BLaER1 treated with 17β-estradiol and CSF1 and Interleukin-3, amounts not matched to agents 10 nM and 100 nM (cell line): Measurements from ENCODE around the gene MYH11.

ENCODE experiments used
- H3K27ac ChIP-seq, 11 experiments: shearing (Covaris generic); formaldehyde crosslinking; 2 replicates each; pipeline ENCODE4 v1.8.1; 2022
- H3K27me3 ChIP-seq, 11 experiments: shearing (Covaris generic); formaldehyde crosslinking; 2 replicates each; pipeline ENCODE4 v1.8.1; 2022
- H3K36me3 ChIP-seq, 11 experiments: shearing (Covaris generic); formaldehyde crosslinking; 2 replicates each; pipeline ENCODE4 v1.8.1; 2022
- H3K4me1 ChIP-seq, 10 experiments: shearing (Covaris generic); formaldehyde crosslinking; 2 replicates each; pipeline ENCODE4 v1.8.1; 2022
- H3K4me2 ChIP-seq, 11 experiments: shearing (Covaris generic); formaldehyde crosslinking; 2 replicates each; pipeline ENCODE4 v1.8.1; 2022
- H3K4me3 ChIP-seq, 10 experiments: shearing (Covaris generic); formaldehyde crosslinking; 2 replicates each; pipeline ENCODE4 v1.8.1; 2022
- H3K9ac ChIP-seq, 11 experiments: shearing (Covaris generic); formaldehyde crosslinking; 2 replicates each; pipeline ENCODE4 v1.8.1; 2022
- H3K9me3 ChIP-seq, 11 experiments: shearing (Covaris generic); formaldehyde crosslinking; replicated peaks in 1 of 11; 2 replicates each; pipeline ENCODE4 v1.8.1; 2022
- H4K20me1 ChIP-seq, 11 experiments: shearing (Covaris generic); formaldehyde crosslinking; 2 replicates each; pipeline ENCODE4 v1.8.1; 2022
- Cebpa-rat ChIP-seq, 11 experiments: shearing (Covaris generic); IDR thresholded peaks; 2 replicates each; pipeline ENCODE4 v1.8.1; 2022

MYH11 gene

GRCh38 chr16:15856901-15857698 lies at the start of gene MYH11:
TSS of gene MYH11 (minus strand) at chr16:15857028. CDS start at chr16:15838252, 18,776 bp downstream.
- peak within 1 kb of the TSS; percentile 44 to 65 (median 55) for H3K4me3 ChIP-seq
- no peak for TF ChIP-seq Cebpa-rat (IDR thresholded peaks at IDR 0.05)
- H3K9ac ChIP-seq, result peak within 1 kb of the TSS in 3 of 11 experiments; percentile 9 to 48 (median 25); a peak in 2 of 22 replicates
- H3K36me3 ChIP-seq, result no peaks in the 10 kb centered on the region
- H3K4me2 ChIP-seq, result peak within 1 kb of the TSS; percentile 83 to 99 (median 92)
- H3K27ac ChIP-seq, result no peak within 1 kb of the TSS
- H4K20me1 ChIP-seq, result peaks cover 0 to 13% (median 9%) of the 10 kb centered on the region in 11 experiments; a peak in 8 of 22 replicates
- H3K9me3 ChIP-seq, result no peaks in the 10 kb centered on the region
- peaks cover 46 to 66% (median 59%) of the 10 kb centered on the region in 11 experiments for H3K27me3 ChIP-seq
- peaks cover 23 to 37% (median 33%) of the 10 kb centered on the region in 10 experiments for H3K4me1 ChIP-seq

GRCh38 chr16:15906439-15906838 lies 49.6 kb upstream of the MYH11 start:
- H3K9ac ChIP-seq, result no peak overlapping the region
- H3K9me3 ChIP-seq, result peaks cover 0 to 11% (median 6%) of the 10 kb centered on the region in 11 experiments; a peak in 7 of 22 replicates
- H4K20me1 ChIP-seq, result no peaks in the 10 kb centered on the region
- H3K27ac ChIP-seq, result no peak overlapping the region
- H3K27me3 ChIP-seq, result no peaks in the 10 kb centered on the region
- no peaks in the 10 kb centered on the region for H3K36me3 ChIP-seq
- no peak overlapping the region for H3K4me3 ChIP-seq
- TF ChIP-seq Cebpa-rat (IDR thresholded peaks at IDR 0.05), result no peak
- no peak overlapping the region for H3K4me2 ChIP-seq
- no peaks in the 10 kb centered on the region for H3K4me1 ChIP-seq

GRCh38 chr16:15903960-15904359 lies 47.1 kb upstream of the MYH11 start:
- Histone ChIP-seq H3K9me3 (peaks cover 0 to 11% (median 6%) of the 10 kb centered on the region in 11 experiments; a peak in 7 of 22 replicates), H4K20me1 (no peaks in the 10 kb centered on the region), H3K36me3 (no peaks in the 10 kb centered on the region), H3K27me3 (no peaks in the 10 kb centered on the region), H3K9ac (no peak overlapping the region), H3K4me3 (no peak overlapping the region), H3K4me2 (no peak overlapping the region), H3K27ac (no peak overlapping the region), H3K4me1 (peaks cover 8 to 11% (median 10%) of the 10 kb centered on the region in 10 experiments)
- no peak for TF ChIP-seq Cebpa-rat (IDR thresholded peaks at IDR 0.05)

GRCh38 chr16:15900901-15901500 lies 44.2 kb upstream of the MYH11 start:
- no peak overlapping the region for H3K4me2 ChIP-seq
- TF ChIP-seq Cebpa-rat (IDR thresholded peaks at IDR 0.05), result no peak

GRCh38 chr16:15900357-15900756 lies 43.5 kb upstream of the MYH11 start:
- H3K27me3 ChIP-seq, result no peaks in the 10 kb centered on the region
- no peak overlapping the region for H3K4me2 ChIP-seq
- peaks cover 18 to 34% (median 27%) of the 10 kb centered on the region in 10 experiments for H3K4me1 ChIP-seq
- no peaks in the 10 kb centered on the region for H4K20me1 ChIP-seq
- no peak for TF ChIP-seq Cebpa-rat (IDR thresholded peaks at IDR 0.05)
- no peak overlapping the region for H3K9ac ChIP-seq
- H3K27ac ChIP-seq, result no peak overlapping the region
- H3K4me3 ChIP-seq, result no peak overlapping the region
- H3K9me3 ChIP-seq, result no peaks in the 10 kb centered on the region
- H3K36me3 ChIP-seq, result no peaks in the 10 kb centered on the region

More at GRCh38 chr16:15900901-15901500, 44.2 kb upstream of the MYH11 start:
- Histone ChIP-seq H3K4me1 (peaks cover 18 to 34% (median 27%) of the 10 kb centered on the region in 10 experiments), H3K4me3 (no peak overlapping the region), H3K9me3 (peaks cover 0 to 1% (median 0%) of the 10 kb centered on the region in 11 experiments; a peak in 1 of 22 replicates), H3K27me3 (no peaks in the 10 kb centered on the region), H4K20me1 (no peaks in the 10 kb centered on the region), H3K36me3 (no peaks in the 10 kb centered on the region), H3K27ac (no peak overlapping the region), H3K9ac (no peak overlapping the region)

GRCh38 chr16:15899538-15900100 lies 42.8 kb upstream of the MYH11 start:
- peak overlapping the region; percentile 10 to 70 (median 43); a peak in 20 of 22 replicates for H3K4me2 ChIP-seq
- no peak for TF ChIP-seq Cebpa-rat (IDR thresholded peaks at IDR 0.05)
- H3K27ac ChIP-seq, result peak overlapping the region in 2 of 11 experiments; percentile 28 to 50; a peak in 3 of 22 replicates
- no peaks in the 10 kb centered on the region for H3K9me3 ChIP-seq
- no peaks in the 10 kb centered on the region for H3K27me3 ChIP-seq
- peaks cover 18 to 34% (median 27%) of the 10 kb centered on the region in 10 experiments for H3K4me1 ChIP-seq
- no peaks in the 10 kb centered on the region for H3K36me3 ChIP-seq
- H4K20me1 ChIP-seq, result no peaks in the 10 kb centered on the region
- H3K9ac ChIP-seq, result no peak overlapping the region
- H3K4me3 ChIP-seq, result no peak overlapping the region

GRCh38 chr16:15898654-15899053 lies 41.8 kb upstream of the MYH11 start:
- peak overlapping the region in 5 of 11 experiments; percentile 35 to 66 (median 50); a peak in 9 of 22 replicates for H3K27ac ChIP-seq
- H3K36me3 ChIP-seq, result no peaks in the 10 kb centered on the region
- peak overlapping the region in 7 of 11 experiments; percentile 10 to 74 (median 52); a peak in 10 of 22 replicates for H3K4me2 ChIP-seq
- H3K4me3 ChIP-seq, result no peak overlapping the region
- TF ChIP-seq Cebpa-rat (IDR thresholded peaks at IDR 0.05), result no peak
- peaks cover 18 to 34% (median 27%) of the 10 kb centered on the region in 10 experiments for H3K4me1 ChIP-seq
- H3K9ac ChIP-seq, result no peak overlapping the region
- H4K20me1 ChIP-seq, result no peaks in the 10 kb centered on the region
- no peaks in the 10 kb centered on the region for H3K9me3 ChIP-seq
- no peaks in the 10 kb centered on the region for H3K27me3 ChIP-seq

- H3K4me3 ChIP-seq, result no peak overlapping the region
- H3K27ac ChIP-seq, result peak overlapping the region in 8 of 11 experiments; percentile 31 to 66 (median 46); a peak in 14 of 22 replicates
These were observed 41.0 kb upstream of the MYH11 start for GRCh38 chr16:15897834-15898254.

More at GRCh38 chr16:15897834-15898254, 41.0 kb upstream of the MYH11 start:
- TF ChIP-seq Cebpa-rat (IDR thresholded peaks at IDR 0.05), result no peak
- Histone ChIP-seq H3K27me3 (no peaks in the 10 kb centered on the region), H3K36me3 (no peaks in the 10 kb centered on the region), H3K9me3 (no peaks in the 10 kb centered on the region), H3K4me1 (peaks cover 18 to 34% (median 27%) of the 10 kb centered on the region in 10 experiments), H3K9ac (peak overlapping the region in 5 of 11 experiments; percentile 11 to 51 (median 32); a peak in 3 of 22 replicates), H4K20me1 (no peaks in the 10 kb centered on the region), H3K4me2 (peak overlapping the region; percentile 22 to 74 (median 53); a peak in 18 of 22 replicates)
